Erythroblast (primary cell): Measurements from ENCODE around the gene CACNG7.

ENCODE experiments used
- GATA1 ChIP-seq: IDR thresholded peaks from 2 replicates; pipeline ENCODE4 v1.6.1; 2011; ENCODE audit warnings: low read depth, mild to moderate bottlenecking, control low read depth, low read length, moderate library complexity
- POLR2A ChIP-seq: IDR thresholded peaks from 2 replicates; pipeline ENCODE4 v1.6.1; 2011; ENCODE audit warnings: mild to moderate bottlenecking, low read length

GRCh38 chr19:53884256-53884655, 24.8 kb upstream of the CACNG7 start:
- TF ChIP-seq POLR2A (no peak), GATA1 (no peak)
